Left cardiac atrium (tissue), 4 donors: ENCODE results near the gene ABCG8. TPM values are rescaled to one million over a fixed set of nuclear protein-coding genes. Genes with fewer than 3 reads are reported as not detected.
A peak's percentile ranks its signal among the peaks of the same experiment; 100 is the strongest.
"Not testable (repeated sequence)": the region's sequence is repeated elsewhere in the genome, so short reads cannot be mapped to it uniquely, and the experiment has no call there.

Source experiments
- ATAC-seq, 2 donors: fragments of 200-7000 bp; cut with Tn5 transposase; one replicate each; pipeline ENCODE4 v1.9.1; 2020; ENCODE audit warnings: mild to moderate bottlenecking in 2 of 2, moderate library complexity in 2 of 2
- DNase-seq: peaks from one replicate; pipeline ENCODE4 v3.0.0-alpha.2; 2020
- intact Hi-C, 2 donors: fragments of 100-400 bp; cut with DNase I; formaldehyde crosslinking; loops; one replicate each; pipeline versions ENCODE4 v1.14.1 to v1.15.1; 2022 to 2023
- total RNA-seq, 2 donors: library from RNA; stranded (reverse); fragmentation: NEBNext Ultra II Directional; extraction: Animal tissue kit (Norgen Biotek cat#: 25700); gene quantifications; one replicate each; pipeline ENCODE4 v1.2.1, GENCODE V29; 2021
- donor health status: DM: no; HTN: yes; CAD: no.
- donor health status: DM: no; HTN: yes; CAD: no; lungs with severe emphysema.
- donor health status: DM: yes; HTN: yes; CAD: no.
- donor health status: Dilated cardiomyopathy.

The ABCG8 gene
- total RNA-seq, 2 donors from 2014 or later, result not detected

DNA sequence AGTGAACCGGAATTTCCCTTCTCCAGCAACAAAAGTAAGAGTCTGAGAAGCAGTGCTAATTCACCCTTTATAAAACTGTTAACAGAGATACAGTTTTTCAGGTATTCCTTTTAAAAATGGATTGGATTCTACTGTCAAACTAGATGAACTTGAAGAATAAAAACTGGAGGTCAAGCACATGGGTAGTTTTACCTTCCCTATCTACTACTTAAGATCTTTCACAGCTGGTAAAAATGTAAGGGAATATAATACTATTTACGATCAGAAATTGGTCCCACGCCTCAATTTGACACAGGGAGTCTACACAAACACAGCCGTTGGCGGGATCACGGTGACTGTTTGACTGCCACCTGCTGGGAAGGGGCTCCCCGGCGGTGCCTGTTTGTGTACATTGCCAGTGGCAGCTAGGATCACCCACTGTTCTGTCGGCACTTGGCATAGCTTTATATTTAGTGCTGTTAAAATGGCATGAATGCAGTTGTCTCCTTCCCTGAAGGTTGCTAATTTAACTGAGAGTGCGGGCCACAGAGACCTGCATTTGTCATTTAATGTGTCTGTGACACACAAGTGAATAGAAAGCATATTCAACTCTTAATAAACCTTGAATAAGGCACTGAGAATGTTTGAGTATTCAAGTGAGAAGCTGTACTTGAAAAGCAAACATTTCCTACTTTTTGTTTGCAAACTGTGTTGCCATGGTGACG, 59.5 kb downstream of the ABCG8 start:
- no peak for DNase-seq
- peak in 1 of 2 donors; percentile 33 for ATAC-seq
- intact Hi-C loops, result loop anchor here in 1 of 2 donors (10.0 kb wide), 1 partner anchor 283 kb away; no protein-coding TSS in a partner anchor

GRCh38 chr2:43898838-43899346, 60.1 kb downstream of the ABCG8 start:
- intact Hi-C loops, result loop anchor here in 1 of 2 donors (10.0 kb wide), 1 partner anchor 284 kb away; no protein-coding TSS in a partner anchor
- DNase-seq (no peak), ATAC-seq (no peak)

DNA sequence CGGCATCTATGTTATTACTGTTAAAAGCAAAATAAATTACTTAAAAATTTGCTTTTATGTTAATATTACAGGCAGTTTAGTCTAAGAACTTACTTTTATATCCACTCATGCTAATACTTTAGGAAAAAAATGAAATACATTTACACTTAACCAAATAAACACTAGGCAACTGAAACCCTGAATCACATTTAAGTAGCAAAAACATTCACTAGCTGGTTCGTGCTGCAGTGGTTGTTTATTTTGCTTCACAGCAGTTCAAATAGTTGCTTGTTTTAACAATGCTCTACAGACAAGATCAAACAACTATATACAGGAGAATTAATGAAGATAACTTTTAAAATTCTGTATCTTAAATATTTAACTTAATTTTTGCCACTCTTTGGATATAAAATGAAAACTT, 60.8 kb downstream of the ABCG8 start:
- no peak for ATAC-seq
- no peak for DNase-seq
- intact Hi-C loops, result loop anchor here in 1 of 2 donors (10.0 kb wide), 1 partner anchor 285 kb away; no protein-coding TSS in a partner anchor

- DNase-seq (no peak), ATAC-seq (no peak)
- intact Hi-C loops, result no loop called here
Observed at GRCh38 chr2:43905371-43905803, 66.6 kb downstream of the ABCG8 start.

GRCh38 chr2:43905871-43906270, 67.1 kb downstream of the ABCG8 start:
- intact Hi-C loops, result no loop called here
- DNase-seq (no peak), ATAC-seq (no peak)

DNA sequence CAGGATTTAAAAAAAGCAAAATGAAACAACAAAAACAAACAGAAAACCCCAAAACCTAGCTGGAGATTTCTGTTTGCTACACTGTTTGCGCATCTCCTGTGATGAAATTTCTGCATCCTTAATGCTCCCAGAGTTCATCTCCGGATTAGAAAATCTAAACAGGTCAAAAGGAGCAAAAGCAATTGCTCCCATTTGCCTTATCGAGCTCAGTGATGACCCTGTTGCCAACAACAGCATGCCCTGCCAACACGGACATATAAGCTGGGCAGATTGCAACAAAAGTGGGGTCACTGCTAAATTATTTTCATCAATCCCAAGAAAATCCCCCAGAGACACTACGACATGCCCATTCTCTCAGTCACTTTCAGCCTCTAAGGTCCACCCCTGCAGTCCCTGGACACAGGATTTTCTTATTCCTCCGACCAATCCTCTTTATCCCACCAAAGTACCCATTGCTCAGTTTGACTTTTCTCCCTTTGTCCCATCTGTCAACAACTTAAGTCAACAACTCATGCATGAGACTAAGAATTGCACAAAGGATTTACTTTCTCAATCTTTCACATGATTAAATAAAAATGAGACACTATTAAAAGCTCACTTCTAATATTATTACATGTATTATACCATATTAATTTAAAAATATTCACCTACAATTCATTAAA, 67.8 kb downstream of the ABCG8 start:
- intact Hi-C loops, result no loop called here
- no peak for DNase-seq
- no peak for ATAC-seq

DNA sequence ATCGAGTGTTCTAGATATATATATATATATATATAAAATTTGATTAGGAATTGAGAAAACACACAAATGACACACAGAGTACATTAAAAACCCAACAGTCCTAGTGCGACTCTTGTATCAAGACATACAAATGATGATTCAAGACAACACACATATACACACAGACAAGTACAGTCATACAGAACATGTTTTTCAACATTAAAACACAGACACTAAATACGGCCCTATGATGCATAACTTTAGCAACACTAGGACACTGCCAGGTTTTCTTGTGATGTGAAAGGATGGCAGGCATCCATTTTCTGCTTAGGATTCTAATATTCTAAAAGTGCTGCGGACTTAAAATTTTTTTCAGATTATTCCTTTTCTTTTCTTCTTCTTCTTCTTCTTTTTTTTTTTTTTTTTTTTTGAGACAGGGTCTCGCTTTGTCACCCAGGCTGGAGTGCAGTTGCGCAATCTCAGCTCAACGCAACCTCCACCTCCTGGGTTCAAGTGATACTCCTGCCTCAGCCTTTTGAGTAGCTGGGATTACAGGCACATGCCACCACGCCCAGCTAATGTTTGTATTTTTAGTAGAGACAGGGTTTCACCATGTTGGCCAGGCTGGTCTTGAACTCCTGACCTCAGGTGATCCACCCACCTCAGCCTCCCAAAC, 72.5 kb downstream of the ABCG8 start:
- intact Hi-C loops, ATAC-seq, DNase-seq: not testable (repeated sequence)

- intact Hi-C loops, result no loop called here
- DNase-seq, result no peak
- no peak for ATAC-seq
Observed at GRCh38 chr2:43924463-43924862, 85.7 kb downstream of the ABCG8 start.

DNA sequence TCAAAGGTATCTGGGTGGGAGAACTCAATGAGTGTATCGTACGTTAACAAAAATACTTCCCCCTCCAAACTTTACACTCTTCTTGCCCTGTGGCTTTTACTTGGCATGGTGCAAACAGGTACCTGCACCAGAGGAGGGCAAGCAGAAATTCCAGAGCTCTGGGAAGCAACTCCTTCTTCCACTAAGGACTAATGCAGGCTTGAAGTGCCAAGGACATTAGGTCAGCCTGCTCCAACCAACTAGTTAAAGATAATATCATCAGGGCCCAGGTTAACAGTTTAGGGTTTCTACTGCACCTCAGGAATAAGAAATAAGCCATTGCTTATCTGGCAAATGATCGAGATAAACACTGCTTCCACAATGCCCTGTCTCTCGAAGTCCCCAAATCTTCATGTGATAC, 86.7 kb downstream of the ABCG8 start:
- no peak for ATAC-seq
- intact Hi-C loops, result no loop called here

GRCh38 chr2:43927442-43927841, 88.7 kb downstream of the ABCG8 start:
- DNase-seq (no peak), ATAC-seq (no peak)
- intact Hi-C loops, result no loop called here

More for the DNA sequence above, 86.7 kb downstream of the ABCG8 start:
- DNase-seq, result no peak

GRCh38 chr2:43931293-43931692, 92.5 kb downstream of the ABCG8 start:
- intact Hi-C loops, result no loop called here
- ATAC-seq (no peak), DNase-seq (no peak)

Other genes starting within 250 kb of the ABCG8 start
- 10 to 100 TPM; 19.2 to 21.5 TPM for gene THADA, start 242.9 kb upstream of the ABCG8 start, total RNA-seq
- 1 to 10 TPM; 3.1 to 5.8 TPM for gene PLEKHH2, start 201.7 kb upstream of the ABCG8 start, total RNA-seq
- gene C1GALT1C1L, start 162.5 kb upstream of the ABCG8 start, total RNA-seq, result 1 to 10 TPM; 2.7 to 2.8 TPM
- 10 to 100 TPM in 1 of 2 donors, 1 to 10 TPM in 1; 6.4 to 10.1 TPM for gene DYNC2LI1, start 64.9 kb upstream of the ABCG8 start, total RNA-seq
- gene ABCG5, start 132 bp upstream of the ABCG8 start, total RNA-seq, result not detected
- gene LRPPRC, start 157.0 kb downstream of the ABCG8 start, total RNA-seq, result 10 to 100 TPM; 64.4 to 96.9 TPM